ENCODE results near the gene FNBP1.

DNA sequence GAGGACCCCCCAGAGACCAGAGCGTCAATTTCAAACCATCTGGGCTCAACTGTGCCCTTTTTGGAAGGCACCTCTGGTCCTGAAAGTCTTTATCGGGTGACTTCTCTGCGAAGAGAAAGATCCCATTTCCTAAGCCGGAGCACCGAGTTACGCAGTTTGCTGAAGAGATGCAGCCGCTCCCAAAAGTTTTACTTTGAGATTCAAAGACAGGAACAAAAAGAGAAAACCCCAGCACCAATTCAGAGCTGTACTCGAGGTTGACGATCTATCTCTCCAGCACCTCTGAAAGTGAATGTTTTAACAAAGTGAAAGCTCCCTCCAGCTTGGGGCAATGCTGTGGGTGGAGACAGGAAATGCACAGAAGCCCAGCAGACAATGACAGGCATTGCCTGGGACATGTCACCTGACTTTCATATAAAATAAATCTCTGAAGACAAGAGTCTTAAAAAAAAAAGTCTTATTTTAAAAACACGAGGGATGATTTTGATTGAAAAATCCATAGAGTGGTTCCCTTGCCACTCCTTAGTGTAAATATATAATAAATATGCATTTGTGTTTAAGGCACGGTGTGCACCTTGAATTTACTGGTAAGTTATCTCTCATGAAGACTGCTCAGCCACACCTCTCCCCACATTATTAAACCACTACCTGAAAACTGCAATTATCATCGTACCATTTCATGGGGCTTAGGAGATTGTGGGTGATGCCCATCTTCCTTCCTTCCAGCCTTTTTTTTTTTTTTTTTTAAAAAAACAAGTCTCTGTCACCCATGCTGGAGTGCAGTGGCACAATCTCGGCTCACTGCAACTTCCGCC lies 79.9 kb downstream of the FNBP1 start:
- TF ChIP-seq ZNF384 (IDR thresholded peaks at IDR 0.05): no peak
- TF ChIP-seq SP1 (IDR thresholded peaks at IDR 0.05): no peak
- no peak for TF ChIP-seq TARDBP (IDR thresholded peaks at IDR 0.05)
- no peak for TF ChIP-seq FOXK2 (IDR thresholded peaks at IDR 0.05)
- no peak for TF ChIP-seq BHLHE40 (IDR thresholded peaks at IDR 0.05; ENCODE audit: borderline replicate concordance)
- TF ChIP-seq NFRKB (IDR thresholded peaks at IDR 0.05): no peak
- TF ChIP-seq ELF4 (IDR thresholded peaks at IDR 0.05): no peak
- no peak for TF ChIP-seq CTBP1 (IDR thresholded peaks at IDR 0.05; ENCODE audit: borderline replicate concordance)
- TF ChIP-seq FOXM1 (IDR thresholded peaks at IDR 0.05; ENCODE audit: borderline replicate concordance): no peak
- TF ChIP-seq, protein P1, sequence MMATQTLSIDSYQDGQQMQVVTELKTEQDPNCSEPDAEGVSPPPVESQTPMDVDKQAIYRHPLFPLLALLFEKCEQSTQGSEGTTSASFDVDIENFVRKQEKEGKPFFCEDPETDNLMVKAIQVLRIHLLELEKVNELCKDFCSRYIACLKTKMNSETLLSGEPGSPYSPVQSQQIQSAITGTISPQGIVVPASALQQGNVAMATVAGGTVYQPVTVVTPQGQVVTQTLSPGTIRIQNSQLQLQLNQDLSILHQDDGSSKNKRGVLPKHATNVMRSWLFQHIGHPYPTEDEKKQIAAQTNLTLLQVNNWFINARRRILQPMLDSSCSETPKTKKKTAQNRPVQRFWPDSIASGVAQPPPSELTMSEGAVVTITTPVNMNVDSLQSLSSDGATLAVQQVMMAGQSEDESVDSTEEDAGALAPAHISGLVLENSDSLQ (IDR thresholded peaks at IDR 0.05): no peak
